Spleen (tissue), 11 donors: ENCODE data around the gene AMHR2. TPM values are rescaled to one million over a fixed set of nuclear protein-coding genes. Genes with fewer than 3 reads are reported as not detected.
"Not testable (repeated sequence)": the region's sequence is repeated elsewhere in the genome, so short reads cannot be mapped to it uniquely, and the experiment has no call there.

Experiments used
- DNase-seq: peaks from one replicate; pipeline ENCODE4 v3.0.0-alpha.2; 2020
- H3K27ac ChIP-seq, 8 donors: fragments of 200-600 bp; sonication (generic) in 7 of 8; 1 replicate in 4 of 8; 2 replicates in 4 of 8; pipeline versions ENCODE4 v1.5.0 to v1.8.0; 2016 to 2021; ENCODE audit warnings: inconsistent platforms in 4 of 8, mild to moderate bottlenecking in 4 of 8, moderate library complexity in 1 of 8
- H3K27me3 ChIP-seq, 7 donors: fragments of 200-600 bp; sonication (generic) in 6 of 7; replicated peaks in 1 of 7; 1 replicate in 4 of 7; 2 replicates in 3 of 7; pipeline versions ENCODE4 v1.5.0 to v1.8.0; 2016 to 2021; ENCODE audit warnings: inconsistent platforms in 3 of 7, mild to moderate bottlenecking in 1 of 7
- H3K36me3 ChIP-seq, 6 donors: fragments of 200-600 bp; sonication (generic) in 5 of 6; 1 replicate in 4 of 6; 2 replicates in 2 of 6; pipeline versions ENCODE4 v1.5.0 to v1.8.0; 2016 to 2021; ENCODE audit warnings: inconsistent platforms in 2 of 6
- H3K4me1 ChIP-seq, 6 donors: fragments of 200-600 bp; sonication (generic) in 5 of 6; 1 replicate in 3 of 6; 2 replicates in 3 of 6; pipeline versions ENCODE4 v1.5.0 to v1.8.0; 2016 to 2021; ENCODE audit warnings: inconsistent platforms in 3 of 6
- H3K4me3 ChIP-seq, 8 donors: fragments of 200-600 bp; sonication (generic) in 7 of 8; 1 replicate in 4 of 8; 2 replicates in 4 of 8; pipeline versions ENCODE4 v1.5.0 to v1.8.0; 2016 to 2021; ENCODE audit warnings: inconsistent platforms in 4 of 8, mild to moderate bottlenecking in 4 of 8, moderate library complexity in 2 of 8
- H3K9me3 ChIP-seq, 8 donors: fragments of 200-600 bp; sonication (generic) in 7 of 8; 1 replicate in 4 of 8; 2 replicates in 4 of 8; pipeline versions ENCODE4 v1.5.0 to v1.8.0; 2016 to 2021; ENCODE audit warnings: inconsistent platforms in 4 of 8
- POLR2A ChIP-seq, 3 donors: fragments of 450-650 bp; IDR thresholded peaks; one replicate each; pipeline ENCODE4 v1.5.1; 2017; ENCODE audit warnings: antibody characterized with exemption in 3 of 3, mild to moderate bottlenecking in 1 of 3
- POLR2AphosphoS5 ChIP-seq, 3 donors: sonication (generic); formaldehyde crosslinking; IDR thresholded peaks; one replicate each; pipeline ENCODE4 v1.5.1; 2017; ENCODE audit warnings: antibody characterized with exemption in 3 of 3
- WGBS, 5 donors: extraction: QIAGEN DNeasy Blood & Tissue Kit in 3 of 5; methylation state at CpG; one replicate each; pipeline versions ENCODE4 v1.1.5 to v1.1.7; 2013 to 2018; 5-methylcytosine and 5-hydroxymethylcytosine counted together
- intact Hi-C: fragments of 100-400 bp; cut with DNase I; formaldehyde crosslinking; loops from one replicate; pipeline ENCODE4 v1.15.0; 2023; ENCODE audit warnings: low total_unique reads
- polyA plus RNA-seq, 3 donors: library from polyadenylated mRNA; stranded (reverse); fragments of 200-250 nt; gene quantifications; one replicate each; pipeline ENCODE4 v1.2.1, GENCODE V29; 2013
- total RNA-seq, 7 donors: library from RNA; depleted of rRNA in 3 of 7; stranded (reverse); fragments of >200 nt in 3 of 7; fragmentation: NEBNext Ultra II Directional in 4 of 7; extraction: Animal tissue kit (Norgen Biotek cat#: 25700) in 4 of 7; gene quantifications; one replicate each; pipeline versions ENCODE4 v1.1.0 to v1.2.1, GENCODE V29; 2016 to 2021
- TF ChIP-seq, protein P1 (sequence below), 11 experiments: fragments of 200-600 bp in 7 of 11; fragments of 450-650 bp in 4 of 11; sonication (generic) in 4 of 11; IDR thresholded peaks in 8 of 11; conservative IDR thresholded peaks in 3 of 11; 1 replicate in 7 of 11; 2 replicates in 4 of 11; pipeline versions ENCODE4 v1.4.0 to v1.8.0; 2016 to 2021; ENCODE audit warnings: antibody characterized with exemption in 11 of 11, inconsistent platforms in 4 of 11, mild to moderate bottlenecking in 1 of 11
- donor health status: healthy with polysubstance abuse.
- donor health status: DM: no; HTN: no; CAD: no; lungs with moderate emphysema.
- donor health status: DM: no; HTN: no; CAD: no.
- donor health status: Bipolar disorder and iron deficiency.
- donor health status: healthy.
- donor health status: DM: no; HTN: no; CAD: no.
- donor health status: DM: yes; HTN: yes; CAD: no.

Gene AMHR2
- total and polyA plus RNA-seq, 10 donors, result 1.2 to 20.6 (median 7.9) TPM

DNA sequence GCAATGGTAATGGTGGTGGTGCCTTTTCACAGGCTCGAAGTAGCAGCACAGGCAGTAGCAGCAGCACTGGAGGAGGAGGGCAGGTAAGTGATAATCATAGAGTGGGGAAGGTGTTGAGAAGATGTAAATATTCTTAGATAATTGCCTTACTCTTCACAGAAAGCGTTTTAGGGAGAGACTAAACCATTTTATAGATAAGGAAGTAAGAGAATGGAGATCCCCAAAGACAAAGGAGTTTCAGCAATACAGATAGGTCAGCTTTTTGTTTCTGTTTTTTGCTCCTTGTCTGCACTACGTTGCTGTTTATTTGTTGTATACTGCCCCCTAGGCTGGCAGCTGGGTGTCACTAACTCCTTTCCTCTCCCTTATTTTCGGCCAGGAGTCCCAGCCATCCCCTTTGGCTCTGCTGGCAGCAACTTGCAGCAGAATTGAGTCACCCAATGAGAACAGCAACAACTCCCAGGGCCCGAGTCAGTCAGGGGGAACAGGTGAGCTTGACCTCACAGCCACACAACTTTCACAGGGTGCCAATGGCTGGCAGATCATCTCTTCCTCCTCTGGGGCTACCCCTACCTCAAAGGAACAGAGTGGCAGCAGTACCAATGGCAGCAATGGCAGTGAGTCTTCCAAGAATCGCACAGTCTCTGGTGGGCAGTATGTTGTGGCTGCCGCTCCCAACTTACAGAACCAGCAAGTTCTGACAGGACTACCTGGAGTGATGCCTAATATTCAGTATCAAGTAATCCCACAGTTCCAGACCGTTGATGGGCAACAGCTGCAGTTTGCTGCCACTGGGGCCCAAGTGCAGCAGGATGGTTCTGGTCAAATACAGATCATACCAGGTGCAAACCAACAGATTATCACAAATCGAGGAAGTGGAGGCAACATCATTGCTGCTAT is 41.7 kb upstream of the AMHR2 start:
- no peak for TF ChIP-seq POLR2A (IDR thresholded peaks at IDR 0.05)
- TF ChIP-seq, protein P1, sequence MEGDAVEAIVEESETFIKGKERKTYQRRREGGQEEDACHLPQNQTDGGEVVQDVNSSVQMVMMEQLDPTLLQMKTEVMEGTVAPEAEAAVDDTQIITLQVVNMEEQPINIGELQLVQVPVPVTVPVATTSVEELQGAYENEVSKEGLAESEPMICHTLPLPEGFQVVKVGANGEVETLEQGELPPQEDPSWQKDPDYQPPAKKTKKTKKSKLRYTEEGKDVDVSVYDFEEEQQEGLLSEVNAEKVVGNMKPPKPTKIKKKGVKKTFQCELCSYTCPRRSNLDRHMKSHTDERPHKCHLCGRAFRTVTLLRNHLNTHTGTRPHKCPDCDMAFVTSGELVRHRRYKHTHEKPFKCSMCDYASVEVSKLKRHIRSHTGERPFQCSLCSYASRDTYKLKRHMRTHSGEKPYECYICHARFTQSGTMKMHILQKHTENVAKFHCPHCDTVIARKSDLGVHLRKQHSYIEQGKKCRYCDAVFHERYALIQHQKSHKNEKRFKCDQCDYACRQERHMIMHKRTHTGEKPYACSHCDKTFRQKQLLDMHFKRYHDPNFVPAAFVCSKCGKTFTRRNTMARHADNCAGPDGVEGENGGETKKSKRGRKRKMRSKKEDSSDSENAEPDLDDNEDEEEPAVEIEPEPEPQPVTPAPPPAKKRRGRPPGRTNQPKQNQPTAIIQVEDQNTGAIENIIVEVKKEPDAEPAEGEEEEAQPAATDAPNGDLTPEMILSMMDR (IDR thresholded peaks at IDR 0.05 in 8 of 11, conservative IDR thresholded peaks at IDR 0.05 in 3 of 11), result peak in 9 of 11 experiments; percentile 22 to 65 (median 54)
- intact Hi-C loops, result no loop called here
- Histone ChIP-seq H3K27ac (peak overlapping the region in 7 of 8 donors; percentile 94 to 100 (median 99)), H3K9me3 (no peaks in the 10 kb centered on the region), H3K4me3 (peak overlapping the region in 7 of 8 donors; percentile 9 to 84 (median 61)), H3K4me1 (peaks cover 48 to 76% (median 72%) of the 10 kb centered on the region in 6 donors), H3K36me3 (peaks cover 0 to 60% (median 43%) of the 10 kb centered on the region in 6 donors), H3K27me3 (no peaks in the 10 kb centered on the region)
- 44 to 61% (median 51%) methylated on average over 9 of the region's 9 CpGs for WGBS, 5 donors
- DNase-seq, result peak; percentile 78

DNA sequence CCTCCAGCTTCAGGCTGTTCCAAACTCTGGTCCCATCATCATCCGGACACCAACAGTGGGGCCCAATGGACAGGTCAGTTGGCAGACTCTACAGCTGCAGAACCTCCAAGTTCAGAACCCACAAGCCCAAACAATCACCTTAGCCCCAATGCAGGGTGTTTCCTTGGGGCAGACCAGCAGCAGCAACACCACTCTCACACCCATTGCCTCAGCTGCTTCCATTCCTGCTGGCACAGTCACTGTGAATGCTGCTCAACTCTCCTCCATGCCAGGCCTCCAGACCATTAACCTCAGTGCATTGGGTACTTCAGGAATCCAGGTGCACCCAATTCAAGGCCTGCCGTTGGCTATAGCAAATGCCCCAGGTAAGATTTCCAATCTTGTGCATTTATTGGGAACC is 40.4 kb upstream of the AMHR2 start:
- intact Hi-C loops, result no loop called here
- peak overlapping the region in 4 of 8 donors; percentile 97 to 100 (median 99) for H3K27ac ChIP-seq
- no peaks in the 10 kb centered on the region for H3K9me3 ChIP-seq
- WGBS, 5 donors, result 74 to 93% (median 81%) methylated on average over 2 of the region's 2 CpGs
- peaks cover 61 to 85% (median 83%) of the 10 kb centered on the region in 6 donors for H3K4me1 ChIP-seq
- no peaks in the 10 kb centered on the region for H3K27me3 ChIP-seq
- peak overlapping the region in 7 of 8 donors; percentile 5 to 84 (median 61) for H3K4me3 ChIP-seq
- H3K36me3 ChIP-seq, result peaks cover 0 to 73% (median 48%) of the 10 kb centered on the region in 6 donors
- TF ChIP-seq, protein P1 (IDR thresholded peaks at IDR 0.05 in 8 of 11, conservative IDR thresholded peaks at IDR 0.05 in 3 of 11), result no peak
- TF ChIP-seq POLR2AphosphoS5 (IDR thresholded peaks at IDR 0.05), result peak in 1 of 3 donors; percentile 10
- peak; percentile 62 for DNase-seq

DNA sequence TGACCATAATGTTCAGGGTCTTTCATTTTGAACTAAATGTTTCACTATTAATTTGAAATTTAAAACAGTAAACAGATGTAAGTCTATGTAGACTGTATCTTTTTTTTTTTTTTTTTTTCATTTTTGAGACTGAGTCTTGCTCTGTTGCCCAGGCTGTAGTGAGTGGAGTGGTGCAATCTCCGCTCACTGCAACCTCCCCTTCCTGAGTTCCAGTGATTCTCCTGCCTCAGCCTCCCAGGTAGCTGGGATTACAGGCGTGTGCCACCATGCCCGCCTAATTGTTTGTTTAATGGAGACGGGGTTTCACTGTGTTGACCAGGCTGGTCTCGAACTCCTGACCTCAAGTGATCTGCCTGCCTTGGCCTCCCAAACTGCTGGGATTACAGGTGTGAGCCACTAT is 37.3 kb upstream of the AMHR2 start:
- H3K9me3 ChIP-seq, intact Hi-C loops, H3K27me3 ChIP-seq: not testable (repeated sequence)
- 89 to 96% (median 91%) methylated on average over 5 of the region's 5 CpGs for WGBS, 5 donors
- DNase-seq, result peak; percentile 16
- H3K4me1 ChIP-seq, result peaks cover 65 to 100% (median 99%) of the 10 kb centered on the region in 6 donors
- peak overlapping the region in 4 of 8 donors; percentile 16 to 43 (median 35) for H3K27ac ChIP-seq
- H3K36me3 ChIP-seq, result peaks cover 0 to 95% (median 49%) of the 10 kb centered on the region in 6 donors
- peak overlapping the region in 2 of 8 donors; percentile 64 to 84 for H3K4me3 ChIP-seq

DNA sequence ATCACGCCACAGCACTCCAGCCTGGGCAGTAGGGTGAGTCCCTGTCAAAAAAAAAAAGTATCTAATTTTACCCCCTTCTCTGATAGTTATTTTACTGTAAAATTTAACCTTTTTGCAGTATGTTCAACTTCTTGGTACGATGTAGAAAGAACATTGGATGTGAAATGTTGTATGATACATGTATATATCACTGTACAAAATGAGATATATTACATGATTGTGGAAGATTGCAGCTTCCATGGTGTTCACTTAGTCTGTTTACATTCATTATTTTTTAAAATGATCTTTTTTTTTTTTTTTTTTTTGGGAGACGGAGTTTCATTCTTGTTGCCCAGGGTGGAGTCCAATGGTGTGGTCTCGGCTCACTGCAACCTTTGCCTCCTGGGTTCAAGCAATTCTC is 34.7 kb upstream of the AMHR2 start:
- peak; percentile 9 for DNase-seq
- intact Hi-C loops, result no loop called here
- H3K27ac ChIP-seq, result peak overlapping the region in 4 of 8 donors; percentile 41 to 43 (median 42)
- 94 to 98% (median 96%) methylated on average over 4 of the region's 4 CpGs for WGBS, 5 donors
- peaks cover 0 to 91% (median 34%) of the 10 kb centered on the region in 6 donors for H3K36me3 ChIP-seq
- no peaks in the 10 kb centered on the region for H3K9me3 ChIP-seq
- peak overlapping the region in 1 of 8 donors; percentile 84 for H3K4me3 ChIP-seq
- TF ChIP-seq, protein P1 (IDR thresholded peaks at IDR 0.05 in 8 of 11, conservative IDR thresholded peaks at IDR 0.05 in 3 of 11), result no peak
- no peak for TF ChIP-seq POLR2AphosphoS5 (IDR thresholded peaks at IDR 0.05)
- TF ChIP-seq POLR2A (IDR thresholded peaks at IDR 0.05), result no peak
- peaks cover 44 to 88% (median 81%) of the 10 kb centered on the region in 6 donors for H3K4me1 ChIP-seq
- H3K27me3 ChIP-seq, result no peaks in the 10 kb centered on the region
